Nephron (organoid): ENCODE measurements around the gene CASK.

Source experiments
- H3K27ac Mint-ChIP-seq, 3 experiments: 2 replicates each; pipeline ENCODE4 v1.8.0; 2020; ENCODE audit warnings: mixed read lengths in 3 of 3, mild to moderate bottlenecking in 2 of 3, moderate library complexity in 1 of 3
- H3K27me3 Mint-ChIP-seq: 2 replicates; pipeline ENCODE4 v1.8.0; 2021; ENCODE audit warnings: low read depth, mild to moderate bottlenecking, moderate library complexity, mixed read lengths
- H3K36me3 Mint-ChIP-seq: 2 replicates; pipeline ENCODE4 v1.8.0; 2020; ENCODE audit warnings: low read depth, mixed read lengths
- H3K4me1 Mint-ChIP-seq: 2 replicates; pipeline ENCODE4 v1.8.0; 2020; ENCODE audit warnings: mixed read lengths
- H3K4me3 Mint-ChIP-seq, 3 experiments: 2 replicates each; pipeline ENCODE4 v1.8.0; 2020; ENCODE audit warnings: mild to moderate bottlenecking in 3 of 3, mixed read lengths in 3 of 3, moderate library complexity in 2 of 3
- H3K9me3 Mint-ChIP-seq: 2 replicates; pipeline ENCODE4 v1.8.0; 2020; ENCODE audit warnings: mixed read lengths
- TF ChIP-seq, protein P1 (sequence below), 3 experiments: fragments of 200-600 bp; sonication (generic); IDR thresholded peaks; one replicate each; pipeline ENCODE4 v1.5.0; 2021; ENCODE audit warnings: antibody characterized with exemption in 3 of 3; ENCODE audit not compliant: unreplicated experiment in 3 of 3

Gene CASK

DNA sequence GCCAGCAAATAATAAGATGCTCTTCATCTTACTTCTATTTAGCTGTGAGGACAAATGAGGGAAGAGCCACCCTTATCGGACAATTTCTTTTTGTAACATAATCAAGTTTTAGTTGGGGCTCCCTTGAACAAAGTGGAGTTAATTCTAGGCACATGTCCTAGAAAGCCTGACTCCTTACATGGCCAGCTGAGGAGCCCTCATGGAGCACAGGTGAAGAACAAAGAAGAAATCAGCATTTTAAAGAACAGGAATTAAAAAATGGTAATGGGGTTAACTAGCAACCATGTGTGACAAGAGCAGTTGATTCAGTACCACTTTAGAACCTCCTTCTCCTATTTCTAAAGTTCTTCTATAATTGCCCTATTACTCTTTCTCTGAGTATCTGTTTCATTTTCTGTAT, 183.5 kb downstream of the CASK start:
- Mint-ChIP-seq H3K9me3 (peaks cover 4% of the 10 kb centered on the region), H3K4me1 (no peaks in the 10 kb centered on the region), H3K27ac (no peak overlapping the region), H3K36me3 (peaks cover 18% of the 10 kb centered on the region), H3K27me3 (no peaks in the 10 kb centered on the region), H3K4me3 (no peak overlapping the region)
- TF ChIP-seq, protein P1, sequence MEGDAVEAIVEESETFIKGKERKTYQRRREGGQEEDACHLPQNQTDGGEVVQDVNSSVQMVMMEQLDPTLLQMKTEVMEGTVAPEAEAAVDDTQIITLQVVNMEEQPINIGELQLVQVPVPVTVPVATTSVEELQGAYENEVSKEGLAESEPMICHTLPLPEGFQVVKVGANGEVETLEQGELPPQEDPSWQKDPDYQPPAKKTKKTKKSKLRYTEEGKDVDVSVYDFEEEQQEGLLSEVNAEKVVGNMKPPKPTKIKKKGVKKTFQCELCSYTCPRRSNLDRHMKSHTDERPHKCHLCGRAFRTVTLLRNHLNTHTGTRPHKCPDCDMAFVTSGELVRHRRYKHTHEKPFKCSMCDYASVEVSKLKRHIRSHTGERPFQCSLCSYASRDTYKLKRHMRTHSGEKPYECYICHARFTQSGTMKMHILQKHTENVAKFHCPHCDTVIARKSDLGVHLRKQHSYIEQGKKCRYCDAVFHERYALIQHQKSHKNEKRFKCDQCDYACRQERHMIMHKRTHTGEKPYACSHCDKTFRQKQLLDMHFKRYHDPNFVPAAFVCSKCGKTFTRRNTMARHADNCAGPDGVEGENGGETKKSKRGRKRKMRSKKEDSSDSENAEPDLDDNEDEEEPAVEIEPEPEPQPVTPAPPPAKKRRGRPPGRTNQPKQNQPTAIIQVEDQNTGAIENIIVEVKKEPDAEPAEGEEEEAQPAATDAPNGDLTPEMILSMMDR (IDR thresholded peaks at IDR 0.05; ENCODE audit: unreplicated experiment in 3 of 3) = no peak

DNA sequence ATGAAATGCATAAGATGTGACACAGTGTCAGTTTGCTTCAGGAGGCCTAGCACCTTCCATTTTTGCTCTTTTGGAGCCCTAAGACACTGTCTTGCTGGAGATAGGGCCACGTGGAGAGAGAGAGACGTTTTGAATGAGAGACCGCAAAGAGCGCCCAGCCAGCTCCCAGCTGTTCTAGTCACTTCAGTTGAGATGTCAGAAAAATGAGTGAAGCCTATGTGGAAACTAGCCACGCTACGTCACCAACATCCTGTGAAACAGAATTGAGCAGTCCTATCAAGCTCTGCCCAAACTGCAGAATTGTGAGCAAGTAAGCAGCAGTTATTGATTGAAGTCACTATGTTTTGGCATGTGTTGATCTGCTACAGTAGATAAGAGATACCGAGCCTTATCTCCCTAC, 186.3 kb downstream of the CASK start:
- Mint-ChIP-seq H3K36me3 (peaks cover 3% of the 10 kb centered on the region), H3K27ac (no peak overlapping the region), H3K4me1 (peaks cover 4% of the 10 kb centered on the region), H3K9me3 (no peaks in the 10 kb centered on the region), H3K27me3 (no peaks in the 10 kb centered on the region), H3K4me3 (no peak overlapping the region)
- TF ChIP-seq, protein P1 (IDR thresholded peaks at IDR 0.05; ENCODE audit: unreplicated experiment in 3 of 3) = no peak

DNA sequence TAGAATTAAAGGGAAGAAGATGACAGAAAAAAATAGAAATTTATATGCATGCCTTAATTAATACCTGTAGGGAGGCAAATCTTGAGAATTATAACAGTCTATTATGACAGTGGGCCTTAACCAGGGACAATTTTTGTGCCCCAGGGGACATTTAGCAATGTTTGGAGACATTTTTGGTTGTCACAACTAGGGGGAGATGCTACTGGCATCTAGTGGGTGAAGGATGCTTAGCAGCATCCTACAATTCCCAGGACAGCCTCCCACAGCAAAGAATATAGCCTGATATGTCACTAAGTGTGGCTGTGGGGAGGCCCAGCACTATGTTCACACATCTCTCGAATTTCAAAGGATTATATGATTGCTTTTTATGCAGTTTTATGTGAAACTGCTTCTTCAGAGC, 188.8 kb downstream of the CASK start:
- no peaks in the 10 kb centered on the region for H3K27me3 Mint-ChIP-seq
- H3K4me3 Mint-ChIP-seq = no peak overlapping the region
- H3K27ac Mint-ChIP-seq = peak overlapping the region in 1 of 3 experiments; percentile 54
- peaks cover 3% of the 10 kb centered on the region for H3K36me3 Mint-ChIP-seq
- peaks cover 8% of the 10 kb centered on the region for H3K4me1 Mint-ChIP-seq
- no peaks in the 10 kb centered on the region for H3K9me3 Mint-ChIP-seq
- TF ChIP-seq, protein P1 (IDR thresholded peaks at IDR 0.05; ENCODE audit: unreplicated experiment in 3 of 3) = peak in 2 of 3 experiments; percentile 25 to 35

DNA sequence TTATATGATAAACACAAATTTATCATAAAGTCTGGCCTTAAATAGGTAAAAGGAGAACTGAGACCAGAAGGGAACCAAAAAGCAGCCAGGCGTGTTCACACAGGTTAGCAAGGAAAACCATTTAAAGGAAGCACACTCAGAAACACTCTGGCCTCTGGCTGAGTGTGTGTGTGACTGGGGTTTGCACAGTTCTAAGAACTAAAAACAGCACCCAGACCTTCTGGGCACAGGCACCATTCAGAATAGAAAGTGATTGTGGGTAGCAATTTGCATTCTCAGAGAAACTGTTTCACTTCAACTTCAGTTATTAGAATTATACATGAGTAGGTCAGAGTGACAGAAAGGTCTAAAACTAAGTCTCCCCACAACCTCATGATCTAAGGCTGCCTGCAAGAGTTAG, 189.4 kb downstream of the CASK start:
- H3K4me1 Mint-ChIP-seq = peaks cover 8% of the 10 kb centered on the region
- H3K4me3 Mint-ChIP-seq = no peak overlapping the region
- peak overlapping the region in 1 of 3 experiments; percentile 54 for H3K27ac Mint-ChIP-seq
- peaks cover 3% of the 10 kb centered on the region for H3K36me3 Mint-ChIP-seq
- TF ChIP-seq, protein P1 (IDR thresholded peaks at IDR 0.05; ENCODE audit: unreplicated experiment in 3 of 3) = no peak
- H3K27me3 Mint-ChIP-seq = no peaks in the 10 kb centered on the region
- no peaks in the 10 kb centered on the region for H3K9me3 Mint-ChIP-seq

DNA sequence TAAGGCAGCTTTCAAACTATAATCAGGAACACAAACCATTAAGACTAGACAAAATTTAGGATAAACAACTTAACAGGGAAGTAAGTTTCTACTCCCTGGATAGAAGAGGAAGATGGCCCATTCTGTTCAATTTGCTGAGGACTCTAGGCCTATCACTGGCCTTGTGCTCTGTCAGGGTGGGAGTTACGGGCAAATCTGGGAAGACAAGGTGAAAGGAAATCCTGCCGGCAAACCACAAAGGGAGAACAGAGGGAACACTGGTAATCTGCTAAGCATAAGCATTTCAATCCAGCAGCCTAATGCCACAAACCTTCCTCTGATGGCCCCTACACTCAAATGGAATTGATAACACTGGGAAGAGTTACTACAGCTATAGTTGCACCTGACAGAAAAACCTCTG, 191.1 kb downstream of the CASK start:
- Mint-ChIP-seq H3K4me3 (no peak overlapping the region), H3K9me3 (no peaks in the 10 kb centered on the region), H3K27ac (no peak overlapping the region)

DNA sequence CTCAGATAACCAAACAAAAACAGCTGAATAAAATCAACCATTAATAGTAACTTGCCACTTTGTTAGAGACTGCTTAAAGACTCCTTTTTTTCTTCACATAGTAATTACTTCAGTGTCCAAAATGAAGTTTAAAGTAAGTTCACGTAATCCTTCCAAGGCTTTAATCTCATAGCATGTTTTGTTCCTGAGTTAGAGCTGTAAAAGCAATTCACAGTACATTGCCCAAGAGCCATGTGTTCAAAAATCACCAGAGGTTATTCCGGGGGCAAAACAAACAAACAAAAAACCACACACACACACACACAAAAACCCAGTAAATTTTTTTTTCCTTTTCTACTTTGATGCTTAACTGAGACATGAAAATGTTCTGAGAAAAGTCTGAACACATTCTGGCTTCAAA, 193.3 kb downstream of the CASK start:
- Mint-ChIP-seq H3K4me3 (no peak overlapping the region), H3K27ac (peak overlapping the region in 1 of 3 experiments; percentile 38), H3K27me3 (no peaks in the 10 kb centered on the region), H3K9me3 (no peaks in the 10 kb centered on the region), H3K36me3 (no peaks in the 10 kb centered on the region), H3K4me1 (peaks cover 8% of the 10 kb centered on the region)
- TF ChIP-seq, protein P1 (IDR thresholded peaks at IDR 0.05; ENCODE audit: unreplicated experiment in 3 of 3) = no peak

More for the DNA sequence above, 191.1 kb downstream of the CASK start:
- TF ChIP-seq, protein P1 (IDR thresholded peaks at IDR 0.05; ENCODE audit: unreplicated experiment in 3 of 3) = no peak
- H3K36me3 Mint-ChIP-seq = peaks cover 3% of the 10 kb centered on the region
- peaks cover 8% of the 10 kb centered on the region for H3K4me1 Mint-ChIP-seq
- no peaks in the 10 kb centered on the region for H3K27me3 Mint-ChIP-seq
